Measurements from ENCODE around the gene ALCAM. TPM values are rescaled to one million over a fixed set of nuclear protein-coding genes. Genes with fewer than 3 reads are reported as not detected.
"Not testable (repeated sequence)": the region's sequence is repeated elsewhere in the genome, so short reads cannot be mapped to it uniquely, and the experiment has no call there.

The ALCAM gene
- total and polyA plus RNA-seq, 2 of the 8 experiments (the other 6 are each of a cell fraction or from before 2014, with no cell fraction given): 10.8 to 33.0 TPM

DNA sequence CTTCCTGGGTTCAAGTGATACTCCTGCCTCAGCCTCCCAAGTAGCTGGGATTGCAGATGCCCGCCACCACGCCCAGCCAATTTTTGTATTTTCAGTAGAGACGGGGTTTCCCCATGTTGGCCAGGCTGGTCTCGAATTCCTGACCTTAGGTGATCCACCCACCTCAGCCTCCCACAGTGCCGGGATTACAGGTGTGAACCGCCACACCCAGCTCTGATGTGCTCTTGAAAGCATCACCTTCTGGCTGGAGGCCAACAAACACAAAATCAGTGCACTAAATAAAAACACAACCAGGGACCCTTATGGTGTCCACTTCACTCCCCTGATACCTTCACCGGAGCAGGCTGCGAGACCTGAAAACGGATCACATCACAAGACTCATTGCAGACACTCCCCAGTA lies 36.3 kb downstream of the ALCAM start:
- H2BK5ac ChIP-seq (ENCODE audit: low read depth, low read length); H3K23ac ChIP-seq (ENCODE audit: insufficient read length); DNase-seq (ENCODE audit: low read depth in 1 of 2, low spot score in 2 of 2); H3K14ac ChIP-seq (ENCODE audit: insufficient read length); H3K56ac ChIP-seq (replicated peaks; ENCODE audit: insufficient read length, low read depth, low read length); FAIRE-seq; H2AFZ ChIP-seq (ENCODE audit: low read length); H2BK12ac ChIP-seq (ENCODE audit: low read depth, low read length); H3K4me1 ChIP-seq (replicated peaks in 1 of 4; ENCODE audit: control insufficient read depth in 3 of 4, insufficient read depth in 4 of 4, low read length in 3 of 4); H3K79me1 ChIP-seq (ENCODE audit: low read depth, low read length); H3K18ac ChIP-seq (ENCODE audit: extremely low read depth, low read length); H3K27ac ChIP-seq (ENCODE audit: low read depth, low read length); H4K91ac ChIP-seq (replicated peaks; ENCODE audit: insufficient read length, low read length); H3K4ac ChIP-seq (replicated peaks; ENCODE audit: insufficient read length, low read depth, low read length); H3K9ac ChIP-seq (replicated peaks in 1 of 4; ENCODE audit: extremely low read depth in 1 of 4, low read depth in 3 of 4, low read length in 3 of 4); POLR2A ChIA-PET (ENCODE audit: partially characterized antibody); H4K5ac ChIP-seq (ENCODE audit: insufficient read length, low read depth, low read length); H3K4me3 ChIP-seq (ENCODE audit: extremely low read depth in 1 of 4, insufficient read depth in 2 of 4, low read depth in 3 of 4, low read length in 4 of 4); H4K8ac ChIP-seq (ENCODE audit: extremely low read depth, insufficient read depth, low read length); H2BK20ac ChIP-seq (ENCODE audit: low read length); H2BK120ac ChIP-seq (replicated peaks; ENCODE audit: low read depth, low read length); H3K23me2 ChIP-seq (ENCODE audit: low read depth, low read length); H4K20me1 ChIP-seq (replicated peaks in 1 of 2; ENCODE audit: control insufficient read depth in 1 of 2, insufficient read depth in 2 of 2, low read length in 2 of 2); H3K27me3 ChIP-seq (replicated peaks in 1 of 4; ENCODE audit: control insufficient read depth in 3 of 4, extremely low read depth in 1 of 4, insufficient read depth in 3 of 4, low read length in 3 of 4); H3K36me3 ChIP-seq (ENCODE audit: control insufficient read depth in 2 of 4, insufficient read depth in 4 of 4, low read length in 3 of 4); H2BK15ac ChIP-seq (ENCODE audit: low read length); H3K4me2 ChIP-seq (ENCODE audit: insufficient read depth in 1 of 2, low read depth in 2 of 2, low read length in 2 of 2); H2AK5ac ChIP-seq (ENCODE audit: low read depth, low read length); H3K9me3 ChIP-seq (ENCODE audit: insufficient read depth in 2 of 2, low read depth in 1 of 2, low read length in 1 of 2): not testable (repeated sequence)
- WGBS, 2 experiments (ENCODE audit: extremely low coverage in 1 of 2, insufficient coverage in 1 of 2, insufficient read length in 1 of 2, insufficient replicate concordance in 2 of 2, low coverage in 1 of 2, low lambda C conversion rate in 2 of 2, missing lambda C conversion rate in 1 of 2): 85% methylated on average over 9 of the region's 9 CpGs; no CpG with 5 or more reads in 1 of the 2 experiments
- peaks cover 0 to 14% of the 10 kb centered on the region in 2 experiments; a peak in 2 of 4 replicates for H3K79me2 ChIP-seq (ENCODE audit: control insufficient read depth in 1 of 2, insufficient read depth in 2 of 2, low read length in 2 of 2)
- CTCF ChIA-PET (ENCODE audit: partially characterized antibody): interaction anchor here (1.4 kb wide), 1 partner anchor 115 kb away, joined by 4 read pairs; no protein-coding TSS in a partner anchor

Measured in H1 (cell line).